Smooth muscle cell (in vitro differentiated cells): ENCODE data around the gene HIVEP1. TPM values are rescaled to one million over a fixed set of nuclear protein-coding genes. Genes with fewer than 3 reads are reported as not detected.

Experiments used
- DNase-seq: peaks from one replicate; lab custom pipeline; 2025; ENCODE audit not compliant: unreplicated experiment; lab: John Stamatoyannopoulos, UW
- H2AFZ ChIP-seq: fragments of 200-600 bp; sonication (generic); 2 replicates; pipeline ENCODE4 v1.6.0; 2016; ENCODE audit warnings: antibody characterized with exemption, low read depth, mild to moderate bottlenecking
- H3F3A ChIP-seq: fragments of 200-600 bp; sonication (generic); 2 replicates; pipeline ENCODE4 v1.6.0; 2017; ENCODE audit warnings: antibody characterized with exemption, low read depth
- H3K27ac ChIP-seq: fragments of 200-600 bp; sonication (generic); 2 replicates; pipeline ENCODE4 v1.5.1; 2016; ENCODE audit warnings: low read depth, mild to moderate bottlenecking
- H3K27me3 ChIP-seq: fragments of 200-600 bp; sonication (generic); 2 replicates; pipeline ENCODE4 v1.6.1; 2016; ENCODE audit warnings: low read depth, mild to moderate bottlenecking
- H3K36me3 ChIP-seq: fragments of 200-600 bp; sonication (generic); 2 replicates; pipeline ENCODE4 v1.5.1; 2016; ENCODE audit warnings: low read depth
- H3K4me1 ChIP-seq: fragments of 200-600 bp; sonication (generic); 2 replicates; pipeline ENCODE4 v1.5.1; 2016; ENCODE audit warnings: low read depth
- H3K4me2 ChIP-seq: fragments of 200-600 bp; sonication (generic); 2 replicates; pipeline ENCODE4 v1.6.0; 2016; ENCODE audit warnings: mild to moderate bottlenecking
- H3K4me3 ChIP-seq: fragments of 200-600 bp; sonication (generic); 2 replicates; pipeline ENCODE4 v1.5.1; 2016; ENCODE audit warnings: mild to moderate bottlenecking
- H3K79me2 ChIP-seq: fragments of 200-600 bp; sonication (generic); 2 replicates; pipeline ENCODE4 v1.6.0; 2016; ENCODE audit warnings: low read depth, mild to moderate bottlenecking
- H3K9ac ChIP-seq: fragments of 200-600 bp; sonication (generic); 2 replicates; pipeline ENCODE4 v1.6.0; 2016; ENCODE audit warnings: low read depth
- H3K9me3 ChIP-seq: fragments of 200-600 bp; sonication (generic); replicated peaks from 2 replicates; pipeline ENCODE4 v1.5.1; 2016; ENCODE audit warnings: low read depth
- H4K20me1 ChIP-seq: fragments of 200-600 bp; sonication (generic); 2 replicates; pipeline ENCODE4 v1.6.0; 2016; ENCODE audit warnings: low read depth
- CTCF ChIP-seq: fragments of 200-600 bp; sonication (generic); IDR thresholded peaks from 2 replicates; pipeline ENCODE4 v1.5.1; 2017; ENCODE audit warnings: borderline replicate concordance, mild to moderate bottlenecking, antibody characterized with exemption; ENCODE audit not compliant: insufficient read depth, poor library complexity, severe bottlenecking
- WGBS: methylation state at CpG from one replicate; pipeline ENCODE4 v1.1.7; 2016; ENCODE audit warnings: low lambda C conversion rate; 5-methylcytosine and 5-hydroxymethylcytosine counted together
- polyA plus RNA-seq: library from polyadenylated mRNA; unstranded; fragments of >200 nt; fragmentation: Nextera tagmentation; extraction: Ambion mirVana; gene quantifications from 2 replicates; pipeline ENCODE4 v1.2.1, GENCODE V29; 2016
- total RNA-seq: library from RNA; depleted of rRNA; stranded (reverse); fragments of >200 nt; gene quantifications from 2 replicates; pipeline ENCODE4 v1.2.3, GENCODE V29; 2014

HIVEP1 gene
- total and polyA plus RNA-seq, 2 experiments from 2014 or later: 6.8 to 58.8 TPM

- no peak for DNase-seq
- Histone ChIP-seq H3K79me2 (no peaks in the 10 kb centered on the region), H3K27ac (no peak overlapping the region), H4K20me1 (no peaks in the 10 kb centered on the region), H3K9me3 (no peaks in the 10 kb centered on the region), H3K4me2 (no peak overlapping the region), H3K36me3 (no peaks in the 10 kb centered on the region), H3K27me3 (no peaks in the 10 kb centered on the region), H3F3A (no peaks in the 10 kb centered on the region), H3K4me1 (no peaks in the 10 kb centered on the region), H3K4me3 (no peak overlapping the region), H3K9ac (no peak overlapping the region), H2AFZ (no peak overlapping the region)
- WGBS: 79% methylated on average over 2 of the region's 2 CpGs
- TF ChIP-seq CTCF: no peak
Measured at GRCh38 chr6:11987386-11987785, 24.7 kb upstream of the HIVEP1 start.

GRCh38 chr6:11989386-11989785, 22.7 kb upstream of the HIVEP1 start:
- Histone ChIP-seq H2AFZ (no peak overlapping the region), H4K20me1 (no peaks in the 10 kb centered on the region), H3K27me3 (no peaks in the 10 kb centered on the region), H3K79me2 (no peaks in the 10 kb centered on the region), H3F3A (no peaks in the 10 kb centered on the region), H3K4me3 (no peak overlapping the region), H3K4me2 (no peak overlapping the region), H3K27ac (peak overlapping the region; percentile 61), H3K36me3 (no peaks in the 10 kb centered on the region), H3K4me1 (no peaks in the 10 kb centered on the region), H3K9me3 (no peaks in the 10 kb centered on the region), H3K9ac (no peak overlapping the region)
- TF ChIP-seq CTCF: no peak
- no peak for DNase-seq
- whole genome bisulfite sequencing: 62% methylated on average over 2 of the region's 2 CpGs

GRCh38 chr6:11992086-11992485, 20.0 kb upstream of the HIVEP1 start:
- Histone ChIP-seq H3K36me3 (no peaks in the 10 kb centered on the region), H2AFZ (no peak overlapping the region), H3K9me3 (no peaks in the 10 kb centered on the region), H3K4me3 (no peak overlapping the region), H3K27me3 (no peaks in the 10 kb centered on the region), H3F3A (no peaks in the 10 kb centered on the region), H3K27ac (no peak overlapping the region), H3K9ac (no peak overlapping the region), H3K4me2 (no peak overlapping the region), H3K4me1 (no peaks in the 10 kb centered on the region), H3K79me2 (no peaks in the 10 kb centered on the region), H4K20me1 (no peaks in the 10 kb centered on the region)
- WGBS: 79% methylated on average over 2 of the region's 2 CpGs
- no peak for DNase-seq
- no peak for TF ChIP-seq CTCF

- H3K27ac ChIP-seq: no peak overlapping the region
- DNase-seq: no peak
- H3K9me3 ChIP-seq: no peaks in the 10 kb centered on the region
- TF ChIP-seq CTCF: no peak
- H3K4me2 ChIP-seq: no peak overlapping the region
- H3K27me3 ChIP-seq: no peaks in the 10 kb centered on the region
- H3K79me2 ChIP-seq: no peaks in the 10 kb centered on the region
- no peaks in the 10 kb centered on the region for H4K20me1 ChIP-seq
- H3K36me3 ChIP-seq: no peaks in the 10 kb centered on the region
- H3K4me3 ChIP-seq: no peak overlapping the region
- H3F3A ChIP-seq: no peaks in the 10 kb centered on the region
- H2AFZ ChIP-seq: no peak overlapping the region
- H3K4me1 ChIP-seq: no peaks in the 10 kb centered on the region
- WGBS: 99% methylated on average over 4 of the region's 4 CpGs
- H3K9ac ChIP-seq: no peak overlapping the region
Measured at GRCh38 chr6:11994875-11995461, 17.1 kb upstream of the HIVEP1 start.
